ENCODE data around the gene FPR1.

GRCh38 chr19:51726049-51726448, 25.6 kb downstream of the FPR1 start:
- TF ChIP-seq POLR2AphosphoS5 (IDR thresholded peaks at IDR 0.05) (no peak), CTCF (IDR thresholded peaks at IDR 0.05) (no peak), POLR2A (IDR thresholded peaks at IDR 0.05) (no peak)

Measured in breast epithelium (tissue), 3 donors.